NCI-H187 treated with DMSO at 0.1 percent for 48 hours (cell line): ENCODE measurements around the gene NPIPA3.
"Not testable (repeated sequence)": the region's sequence is repeated elsewhere in the genome, so short reads cannot be mapped to it uniquely, and the experiment has no call there.

Experiments
- DNase-seq: peaks from one replicate; lab custom pipeline; 2025; lab: John Stamatoyannopoulos, UW

NPIPA3 gene

GRCh38 chr16:14703156-14704011, at the start of gene NPIPA3:
Gene NPIPA3 (plus strand): TSS chr16:14703411. CDS start chr16:14708944, 5,533 bp downstream.
- not testable (repeated sequence) for DNase-seq

DNA sequence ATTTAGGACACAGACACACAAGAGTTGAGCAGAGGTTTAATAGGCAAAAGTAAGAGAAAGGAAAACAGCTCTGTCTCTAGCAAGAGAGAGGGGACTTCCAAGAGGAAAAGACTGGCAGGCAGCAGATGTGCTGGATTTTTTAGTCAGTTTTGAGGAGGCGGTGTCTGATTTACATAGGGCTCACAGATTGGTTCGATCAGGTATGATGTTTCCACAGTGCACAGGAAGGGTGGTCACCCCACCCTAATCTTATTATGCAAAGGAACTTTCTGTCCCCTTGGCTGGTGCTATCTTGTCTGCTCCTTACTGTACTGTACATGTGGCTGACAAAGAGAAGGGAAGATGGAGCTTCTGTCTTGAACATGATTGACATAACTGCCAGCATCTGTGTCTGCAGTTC, 45.1 kb upstream of the NPIPA3 start:
- no peak for DNase-seq

DNA sequence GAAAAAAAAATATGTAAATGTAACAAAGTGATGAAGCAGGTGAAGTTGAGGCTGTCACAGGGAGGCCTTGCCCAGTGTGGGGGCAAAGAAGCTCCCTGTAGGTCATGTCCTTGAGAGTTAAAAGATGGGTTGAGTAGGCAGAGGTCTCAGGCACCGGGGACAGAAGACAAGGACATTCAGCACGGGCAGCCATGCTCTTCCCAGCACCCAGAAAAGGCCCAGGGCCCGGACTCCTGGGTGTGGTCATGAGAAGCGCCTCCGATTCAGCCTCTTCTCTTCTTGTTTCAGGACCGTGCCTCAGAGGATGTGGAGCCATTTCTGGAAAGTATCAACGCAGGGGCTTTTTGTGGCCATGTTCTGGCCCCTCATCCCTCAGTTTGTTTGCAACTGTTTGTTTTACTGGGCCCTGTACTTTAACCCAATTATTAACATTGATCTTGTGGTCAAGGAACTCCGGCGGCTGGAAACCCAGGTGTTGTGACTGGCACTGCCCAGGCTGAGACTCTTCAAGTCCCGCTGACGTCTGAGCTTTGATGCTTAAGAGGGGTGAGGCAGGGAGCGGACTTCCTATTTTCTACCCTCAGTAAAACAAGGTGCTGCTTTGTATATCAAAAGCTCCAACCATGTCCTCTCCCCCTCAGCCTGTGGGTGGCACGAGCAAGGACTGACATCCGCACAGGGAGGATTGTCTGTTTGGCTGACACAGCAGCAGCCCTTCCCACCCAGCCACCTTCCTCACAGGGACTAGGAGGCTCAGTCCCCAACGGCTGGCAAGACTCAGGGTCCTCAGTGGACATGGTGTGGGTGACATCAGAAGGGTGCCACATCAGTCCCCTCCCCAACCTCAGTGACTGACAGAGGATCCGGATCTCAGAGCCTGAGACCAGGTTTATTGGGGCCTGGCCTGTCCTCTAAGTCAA, 35.6 kb upstream of the NPIPA3 start:
- no peak for DNase-seq

DNA sequence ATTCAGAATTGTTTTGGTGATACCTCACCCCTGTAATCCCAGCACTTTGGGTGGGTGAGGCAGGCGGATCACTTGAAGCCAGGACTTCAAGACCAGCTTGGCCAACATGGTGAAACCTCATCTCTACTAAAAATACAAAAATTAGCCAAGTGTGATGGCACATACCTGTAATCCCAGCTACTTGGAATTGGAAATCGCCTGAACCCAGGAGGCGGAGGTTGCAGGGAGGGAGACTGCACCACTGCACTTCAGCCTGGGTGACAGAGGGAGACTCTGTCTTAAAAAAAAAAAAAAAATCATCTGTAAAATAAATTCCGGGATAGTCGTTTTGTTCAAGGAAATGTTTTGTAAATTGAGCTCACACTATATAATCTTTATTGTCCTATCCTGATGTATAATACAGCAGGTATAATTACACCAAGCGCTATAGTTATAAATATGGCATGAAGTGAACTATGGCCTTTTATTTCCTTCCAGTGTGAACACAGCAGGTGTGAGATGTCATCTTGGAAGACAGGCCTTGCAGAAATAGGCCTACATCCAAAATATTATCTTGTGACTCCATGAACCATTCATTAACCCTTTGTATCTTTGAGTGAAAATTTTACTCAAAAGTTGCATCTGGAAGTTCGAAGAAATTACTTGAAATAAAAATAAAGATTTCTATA, 34.5 kb upstream of the NPIPA3 start:
- DNase-seq, result no peak

- no peak for DNase-seq
Measured at GRCh38 chr16:14669776-14670175, 33.4 kb upstream of the NPIPA3 start.

DNA sequence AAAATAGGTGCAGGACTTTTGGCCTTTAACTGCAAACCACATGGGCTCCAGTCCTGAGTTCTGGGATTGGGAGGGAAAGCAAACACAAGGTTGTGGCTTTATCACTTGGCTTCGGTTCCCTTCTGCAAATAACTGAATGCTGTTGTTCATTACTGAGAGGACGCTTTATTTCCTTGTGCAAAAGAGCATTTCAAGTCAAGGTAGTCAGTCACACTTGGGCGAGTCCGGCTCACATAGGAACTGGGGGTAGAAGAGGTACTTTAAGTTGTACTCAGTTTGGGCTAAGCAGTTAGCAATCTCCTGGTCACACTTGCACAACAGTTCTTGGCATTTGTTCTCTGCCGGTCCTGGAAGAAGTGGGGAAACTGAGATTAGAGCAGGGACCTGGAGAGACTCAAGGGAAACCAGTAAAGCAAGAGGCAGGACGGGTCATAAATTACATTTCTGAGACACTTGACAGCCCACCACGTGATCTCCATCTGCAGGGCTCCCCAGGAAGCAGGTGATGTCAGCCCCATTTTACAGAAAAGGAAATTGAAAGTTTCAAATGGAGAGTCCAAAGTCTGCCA, 30.7 kb upstream of the NPIPA3 start:
- no peak for DNase-seq

GRCh38 chr16:14676633-14677032, 26.6 kb upstream of the NPIPA3 start:
- DNase-seq, result no peak

DNA sequence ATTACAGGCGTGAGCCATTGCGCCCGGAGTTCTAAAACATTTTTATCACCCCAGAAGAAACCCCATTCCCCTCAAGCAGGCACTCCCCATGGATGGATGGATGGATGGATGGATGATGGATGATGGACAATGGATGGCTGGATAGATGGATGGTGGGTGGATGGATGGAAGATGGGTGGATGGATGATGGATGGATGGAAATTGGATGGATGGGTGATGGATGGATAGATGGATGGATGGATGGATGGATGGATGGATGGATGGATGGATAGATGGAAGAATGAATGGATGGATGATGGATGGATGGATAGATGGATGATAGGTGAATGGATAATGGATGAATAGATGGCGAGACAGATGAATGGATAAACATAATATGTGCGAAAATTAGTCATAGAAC, 25.6 kb upstream of the NPIPA3 start:
- no peak for DNase-seq

DNA sequence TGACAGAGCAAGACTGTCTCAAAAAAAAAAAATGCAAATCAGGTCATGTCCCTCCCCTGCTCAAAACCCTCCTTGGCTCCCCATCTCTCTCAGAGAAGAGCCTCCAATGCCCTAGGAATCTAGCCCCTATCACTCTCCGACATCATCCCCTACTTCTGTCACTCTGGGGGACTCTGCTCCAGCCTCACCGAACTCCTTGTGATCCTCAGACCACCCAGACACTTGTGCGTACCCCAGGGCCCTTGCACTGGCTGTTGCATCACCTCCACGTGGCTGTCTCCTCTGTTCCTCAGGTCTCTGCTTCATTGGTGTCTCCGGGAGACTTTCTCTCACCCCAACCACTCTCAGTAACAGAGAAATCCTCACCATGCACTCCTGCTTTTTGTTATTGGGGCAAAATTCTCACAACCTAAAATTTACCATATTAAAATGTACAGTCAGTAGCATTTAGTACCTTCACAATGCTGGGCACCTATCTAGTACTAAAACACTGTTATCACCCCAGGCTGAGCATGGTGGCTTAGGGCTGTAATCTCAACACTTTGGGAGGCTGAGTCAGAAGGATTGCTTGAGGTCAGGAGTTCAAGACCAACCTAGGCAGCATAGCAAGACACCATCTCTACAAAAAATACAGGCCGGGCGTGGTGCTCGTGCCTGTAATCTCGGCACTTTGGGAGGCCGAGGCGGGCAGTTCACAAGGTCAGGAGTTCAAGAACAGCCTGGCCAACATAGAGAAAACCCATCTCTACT, 24.3 kb upstream of the NPIPA3 start:
- DNase-seq, result no peak

DNA sequence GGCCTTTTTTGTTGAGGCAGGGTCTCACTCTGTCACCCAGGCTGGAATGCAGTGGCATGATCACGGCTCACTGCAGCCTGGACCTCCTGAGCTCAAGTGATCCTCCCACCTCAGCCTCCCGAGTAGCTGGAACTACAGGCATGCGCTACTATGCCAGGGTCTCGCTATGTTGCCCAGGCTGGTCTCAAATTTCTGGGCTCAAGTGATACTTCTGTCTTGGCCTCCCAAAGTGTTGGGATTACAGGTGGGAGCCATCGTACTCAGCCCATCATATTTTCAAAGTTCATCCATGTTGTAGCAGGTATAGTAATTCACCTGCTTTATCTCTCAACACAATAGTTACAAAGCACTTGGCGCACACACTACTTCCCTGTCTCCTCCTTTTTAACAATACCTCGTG, 22.8 kb upstream of the NPIPA3 start:
- not testable (repeated sequence) for DNase-seq

GRCh38 chr16:14681115-14681514, 22.1 kb upstream of the NPIPA3 start:
- no peak for DNase-seq

GRCh38 chr16:14682121-14682520, 21.1 kb upstream of the NPIPA3 start:
- DNase-seq, result no peak

- not testable (repeated sequence) for DNase-seq
Measured at GRCh38 chr16:14685870-14686793, 17.1 kb upstream of the NPIPA3 start.

DNA sequence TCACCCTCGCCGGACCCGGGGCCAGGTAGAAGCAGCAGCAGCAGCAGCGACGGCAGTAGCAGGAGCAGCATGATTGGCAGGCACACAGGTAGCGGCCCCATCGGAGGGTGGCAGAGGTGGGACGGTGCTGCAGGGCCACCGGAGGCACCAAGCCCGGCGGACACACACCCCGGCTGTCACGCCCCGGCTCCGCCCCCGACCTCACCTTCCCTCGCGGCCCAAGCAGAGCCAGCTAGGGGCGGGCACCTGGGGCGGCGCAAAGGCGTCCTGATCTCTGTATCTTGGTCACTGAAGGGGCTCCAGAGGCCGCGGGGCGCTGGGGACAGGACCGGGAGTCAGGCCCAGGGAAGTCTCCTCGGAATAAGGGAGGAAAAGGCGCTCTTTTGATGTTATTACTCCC, 9.1 kb upstream of the NPIPA3 start, which contains the start of gene PLA2G10:
TSS of gene PLA2G10 (minus strand) at position 180 of the 400 bp plus-strand sequence. CDS start at position 101, 79 bp downstream.
- DNase-seq, result not testable (repeated sequence)

DNA sequence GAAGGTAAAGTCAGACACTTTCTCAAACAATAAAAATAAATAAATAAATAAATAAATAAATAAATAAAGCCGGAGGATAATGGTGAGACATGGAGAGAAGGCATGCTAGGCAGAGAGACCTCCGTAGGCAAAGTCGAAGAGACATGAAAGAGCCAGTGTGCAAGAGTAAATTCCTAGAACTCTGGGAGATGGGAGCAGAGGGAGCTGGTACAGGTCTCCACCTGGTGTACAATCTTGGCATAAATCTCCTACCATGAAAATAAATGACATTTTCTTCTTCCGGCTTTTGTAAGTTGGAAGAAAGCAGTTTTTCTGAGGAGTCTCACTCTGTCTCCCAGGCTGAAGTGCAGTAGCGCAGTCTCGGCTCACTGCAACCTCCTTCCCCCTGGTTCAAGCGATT, 1.4 kb upstream of the NPIPA3 start:
- not testable (repeated sequence) for DNase-seq

DNA sequence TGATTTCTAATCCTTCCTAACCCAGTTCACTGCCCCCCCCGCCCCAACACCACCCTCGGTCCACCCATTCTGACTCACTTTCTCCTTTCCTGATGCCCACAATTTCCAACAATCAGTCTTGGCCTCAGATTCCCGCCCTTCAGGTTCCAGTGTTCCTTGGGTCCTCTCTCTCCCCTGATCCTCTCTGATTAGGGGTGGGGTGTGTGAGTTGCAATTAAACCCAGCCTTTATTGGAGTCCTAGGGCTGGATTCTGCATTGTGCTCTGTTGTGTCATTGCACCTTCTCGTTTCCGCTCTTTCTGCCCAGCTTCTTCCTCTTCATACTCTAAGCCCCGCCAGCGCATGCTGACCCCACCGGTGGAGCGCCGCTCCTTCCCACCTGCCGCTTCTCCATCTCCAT, 539 bp upstream of the NPIPA3 start:
- DNase-seq, result not testable (repeated sequence)

GRCh38 chr16:14733233-14733632, 30.0 kb downstream of the NPIPA3 start:
- not testable (repeated sequence) for DNase-seq

DNA sequence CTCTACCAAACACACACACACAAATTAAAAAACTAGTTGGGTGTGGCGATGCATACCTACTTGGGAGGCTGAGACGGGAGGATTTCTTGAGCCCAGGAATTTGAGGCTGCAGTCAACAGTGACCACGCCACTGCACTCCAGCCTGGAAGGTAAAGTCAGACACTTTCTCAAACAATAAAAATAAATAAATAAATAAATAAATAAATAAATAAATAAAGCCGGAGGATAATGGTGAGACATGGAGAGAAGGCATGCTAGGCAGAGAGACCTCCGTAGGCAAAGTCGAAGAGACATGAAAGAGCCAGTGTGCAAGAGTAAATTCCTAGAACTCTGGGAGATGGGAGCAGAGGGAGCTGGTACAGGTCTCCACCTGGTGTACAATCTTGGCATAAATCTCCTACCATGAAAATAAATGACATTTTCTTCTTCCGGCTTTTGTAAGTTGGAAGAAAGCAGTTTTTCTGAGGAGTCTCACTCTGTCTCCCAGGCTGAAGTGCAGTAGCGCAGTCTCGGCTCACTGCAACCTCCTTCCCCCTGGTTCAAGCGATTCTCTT, 37.7 kb downstream of the NPIPA3 start:
- not testable (repeated sequence) for DNase-seq

GRCh38 chr16:14741794-14742193, 38.6 kb downstream of the NPIPA3 start:
- not testable (repeated sequence) for DNase-seq
